Common myeloid progenitor, CD34-positive (primary cell): Measurements from ENCODE around the gene ATP8A2.

ENCODE experiments used
- CTCF ChIA-PET: fragments of 350-600 bp; sonication (Branson Sonifier 250); formaldehyde crosslinking; loops from one replicate; lab custom pipeline; 2021; ENCODE audit warnings: antibody characterized with exemption; lab: Charles Lee
- POLR2A ChIA-PET: fragments of 350-600 bp; sonication (Branson Sonifier 250); formaldehyde crosslinking; loops from one replicate; lab custom pipeline; 2021; ENCODE audit warnings: antibody characterized with exemption; lab: Charles Lee
- DNase-seq, 3 donors: peaks; one replicate each; pipeline versions ENCODE4 v3.0.0 to v3.0.0-alpha.2; 2013
- H3K27ac ChIP-seq, 2 experiments: 1 replicate in 1 of 2; 2 replicates in 1 of 2; pipeline ENCODE4 v1.7.0; 2013; ENCODE audit warnings: inconsistent platforms in 2 of 2, low read length in 2 of 2, mild to moderate bottlenecking in 2 of 2, low read depth in 1 of 2, moderate library complexity in 1 of 2; ENCODE audit not compliant: severe bottlenecking in 2 of 2, insufficient read depth in 1 of 2, poor library complexity in 1 of 2
- H3K27me3 ChIP-seq, 5 experiments: replicated peaks in 2 of 5; 1 replicate in 3 of 5; 2 replicates in 2 of 5; pipeline versions ENCODE4 v1.6.1 to v1.7.0; 2013; ENCODE audit warnings: low read length in 4 of 5, mild to moderate bottlenecking in 2 of 5, moderate library complexity in 2 of 5, inconsistent platforms in 1 of 5; ENCODE audit not compliant: insufficient read depth in 5 of 5, control insufficient read depth in 4 of 5
- H3K36me3 ChIP-seq, 4 experiments: 1 replicate in 2 of 4; 2 replicates in 2 of 4; pipeline versions ENCODE4 v1.6.1 to v1.7.0; 2013; ENCODE audit warnings: low read length in 3 of 4, control low read depth in 1 of 4, mild to moderate bottlenecking in 1 of 4; ENCODE audit not compliant: control insufficient read depth in 4 of 4, insufficient read depth in 4 of 4
- H3K4me1 ChIP-seq, 4 experiments: 1 replicate in 3 of 4; 2 replicates in 1 of 4; pipeline versions ENCODE4 v1.6.1 to v1.7.1; 2013; ENCODE audit warnings: low read length in 3 of 4, mild to moderate bottlenecking in 3 of 4, control low read depth in 1 of 4, inconsistent platforms in 1 of 4, moderate library complexity in 1 of 4; ENCODE audit not compliant: control insufficient read depth in 4 of 4, insufficient read depth in 4 of 4; ENCODE audit errors: control extremely low read depth in 1 of 4
- H3K4me3 ChIP-seq, 7 experiments: 1 replicate in 4 of 7; 2 replicates in 3 of 7; pipeline versions ENCODE4 v1.5.1 to v1.7.0; 2013; ENCODE audit warnings: mild to moderate bottlenecking in 7 of 7, low read length in 6 of 7, moderate library complexity in 6 of 7, inconsistent platforms in 2 of 7, low read depth in 2 of 7, control low read depth in 1 of 7; ENCODE audit not compliant: insufficient read depth in 4 of 7, control insufficient read depth in 1 of 7; ENCODE audit errors: extremely low read depth in 1 of 7
- H3K9me3 ChIP-seq, 5 experiments: 1 replicate in 4 of 5; 2 replicates in 1 of 5; pipeline versions ENCODE4 v1.6.1 to v1.7.1; 2013; ENCODE audit warnings: low read length in 4 of 5, mild to moderate bottlenecking in 2 of 5, inconsistent platforms in 1 of 5, low read depth in 1 of 5, moderate library complexity in 1 of 5; ENCODE audit not compliant: control insufficient read depth in 4 of 5, insufficient read depth in 2 of 5; ENCODE audit errors: control extremely low read depth in 1 of 5
- WGBS: methylation state at CpG from one replicate; pipeline ENCODE4 v1.1.5; 2013; ENCODE audit not compliant: insufficient coverage; 5-methylcytosine and 5-hydroxymethylcytosine counted together

ATP8A2 gene

GRCh38 chr13:26030331-26030730 is 658.6 kb downstream of the ATP8A2 start:
- H3K4me3 ChIP-seq = no peak overlapping the region
- no peaks in the 10 kb centered on the region for H3K36me3 ChIP-seq
- no peaks in the 10 kb centered on the region for H3K4me1 ChIP-seq
- peaks cover 0 to 5% (median 0%) of the 10 kb centered on the region in 5 experiments for H3K9me3 ChIP-seq
- ChIA-PET CTCF (no interaction called here), POLR2A (no interaction called here)
- 95% methylated on average over 3 of the region's 4 CpGs for WGBS
- no peaks in the 10 kb centered on the region for H3K27me3 ChIP-seq
- no peak overlapping the region for H3K27ac ChIP-seq
- no peak for DNase-seq

- no peaks in the 10 kb centered on the region for H3K4me1 ChIP-seq
- POLR2A ChIA-PET = no interaction called here
These were observed 662.2 kb downstream of the ATP8A2 start for GRCh38 chr13:26034018-26034417.

GRCh38 chr13:26036383-26036782 is 664.6 kb downstream of the ATP8A2 start:
- H3K4me1 ChIP-seq = no peaks in the 10 kb centered on the region
- no peaks in the 10 kb centered on the region for H3K36me3 ChIP-seq
- ChIA-PET CTCF (interaction anchor here (0.6 to 1.4 kb wide), 3 partner anchors 19 to 1561 kb away, joined by 3 read pairs; no protein-coding TSS in a partner anchor), POLR2A (no interaction called here)
- H3K27ac ChIP-seq = no peak overlapping the region
- H3K4me3 ChIP-seq = no peak overlapping the region
- no CpG with 5 or more reads among the region's 4 CpGs for WGBS
- no peak for DNase-seq
- H3K27me3 ChIP-seq = no peaks in the 10 kb centered on the region
- peaks cover 0 to 3% (median 0%) of the 10 kb centered on the region in 5 experiments for H3K9me3 ChIP-seq

More at GRCh38 chr13:26034018-26034417, 662.2 kb downstream of the ATP8A2 start:
- Histone ChIP-seq H3K9me3 (peaks cover 0 to 8% (median 0%) of the 10 kb centered on the region in 5 experiments), H3K27ac (no peak overlapping the region), H3K4me3 (no peak overlapping the region), H3K27me3 (no peaks in the 10 kb centered on the region), H3K36me3 (no peaks in the 10 kb centered on the region)
- CTCF ChIA-PET = interaction anchor here (1.1 kb wide), 1 partner anchor 15 kb away, joined by 3 read pairs; no protein-coding TSS in a partner anchor
- 100% methylated on average over 3 of the region's 3 CpGs for WGBS
- no peak for DNase-seq

- 53% methylated on average over 1 of the region's 2 CpGs for WGBS
- POLR2A ChIA-PET = no interaction called here
- no peaks in the 10 kb centered on the region for H3K36me3 ChIP-seq
- H3K9me3 ChIP-seq = peaks cover 0 to 3% (median 0%) of the 10 kb centered on the region in 5 experiments
- peak in 1 of 3 donors; percentile 21 for DNase-seq
- CTCF ChIA-PET = interaction anchor here (0.6 kb wide), 1 partner anchor 26 kb away, joined by 3 read pairs; no protein-coding TSS in a partner anchor
- no peak overlapping the region for H3K27ac ChIP-seq
- H3K4me3 ChIP-seq = no peak overlapping the region
- no peaks in the 10 kb centered on the region for H3K27me3 ChIP-seq
- no peaks in the 10 kb centered on the region for H3K4me1 ChIP-seq
These were observed 665.5 kb downstream of the ATP8A2 start for GRCh38 chr13:26037302-26037701.

GRCh38 chr13:26038931-26039475 is 667.2 kb downstream of the ATP8A2 start:
- Histone ChIP-seq H3K27ac (no peak overlapping the region), H3K4me1 (no peaks in the 10 kb centered on the region), H3K9me3 (peaks cover 0 to 3% (median 0%) of the 10 kb centered on the region in 5 experiments), H3K27me3 (peaks cover 0 to 3% (median 0%) of the 10 kb centered on the region in 5 experiments), H3K36me3 (no peaks in the 10 kb centered on the region), H3K4me3 (no peak overlapping the region)
- POLR2A ChIA-PET = no interaction called here
- DNase-seq = no peak
- WGBS = 100% methylated on average over 1 of the region's 8 CpGs
- CTCF ChIA-PET = no interaction called here

GRCh38 chr13:26041444-26041843 is 669.7 kb downstream of the ATP8A2 start:
- no peak for DNase-seq
- H3K4me1 ChIP-seq = no peaks in the 10 kb centered on the region
- CTCF ChIA-PET = interaction anchor here (0.8 kb wide), 1 partner anchor 17 kb away, joined by 3 read pairs; no protein-coding TSS in a partner anchor
- no peak overlapping the region for H3K27ac ChIP-seq
- H3K27me3 ChIP-seq = peaks cover 0 to 7% (median 1%) of the 10 kb centered on the region in 5 experiments
- no peak overlapping the region for H3K4me3 ChIP-seq
- H3K9me3 ChIP-seq = peaks cover 0 to under 1% (median 0%) of the 10 kb centered on the region in 5 experiments
- POLR2A ChIA-PET = interaction anchor here (0.5 kb wide), 1 partner anchor 955 kb away, joined by 3 read pairs; no protein-coding TSS in a partner anchor
- WGBS = 70% methylated on average over 3 of the region's 3 CpGs
- H3K36me3 ChIP-seq = no peaks in the 10 kb centered on the region

GRCh38 chr13:26042785-26043184 is 671.0 kb downstream of the ATP8A2 start:
- DNase-seq = no peak
- CTCF ChIA-PET = no interaction called here
- Histone ChIP-seq H3K4me3 (no peak overlapping the region), H3K4me1 (no peaks in the 10 kb centered on the region), H3K27ac (no peak overlapping the region), H3K36me3 (no peaks in the 10 kb centered on the region), H3K27me3 (peaks cover 0 to 20% (median 8%) of the 10 kb centered on the region in 5 experiments), H3K9me3 (no peaks in the 10 kb centered on the region)
- POLR2A ChIA-PET = no interaction called here
- WGBS = no CpG with 5 or more reads among the region's 1 CpG
